ENCODE results near the gene ATP8A2.

ATP8A2 gene

DNA sequence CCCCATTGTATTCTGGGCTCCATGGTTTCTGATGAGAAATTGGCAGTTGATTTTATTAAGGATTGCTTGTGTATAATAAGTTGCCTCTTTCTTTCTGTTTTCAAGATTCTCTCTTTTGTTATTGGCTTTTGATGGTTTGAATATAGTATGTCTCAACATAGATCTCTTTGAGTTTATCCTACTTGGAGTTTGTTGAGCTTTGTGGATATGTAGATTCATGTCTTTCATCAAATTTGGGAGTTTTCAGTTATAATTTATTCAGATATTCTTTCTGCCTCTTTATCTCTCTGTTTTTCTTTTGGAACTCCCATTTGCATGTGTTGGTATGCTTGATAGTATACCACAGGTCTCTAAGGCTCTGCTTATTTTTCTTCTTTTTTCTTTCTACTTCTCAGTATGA is 296.6 kb downstream of the ATP8A2 start:
- Histone ChIP-seq H3K27ac (ENCODE audit: low read depth, low read length) (no peak overlapping the region), H3K4me1 (ENCODE audit: control insufficient read depth, insufficient read depth, low read length) (no peaks in the 10 kb centered on the region), H3K9ac (ENCODE audit: low read length) (no peak overlapping the region), H3K36me3 (ENCODE audit: control insufficient read depth, insufficient read depth, low read length) (no peaks in the 10 kb centered on the region), H3K27me3 (ENCODE audit: control insufficient read depth, insufficient read depth, low read length) (no peaks in the 10 kb centered on the region), H3K4me3 (ENCODE audit: low read length) (no peak overlapping the region)

DNA sequence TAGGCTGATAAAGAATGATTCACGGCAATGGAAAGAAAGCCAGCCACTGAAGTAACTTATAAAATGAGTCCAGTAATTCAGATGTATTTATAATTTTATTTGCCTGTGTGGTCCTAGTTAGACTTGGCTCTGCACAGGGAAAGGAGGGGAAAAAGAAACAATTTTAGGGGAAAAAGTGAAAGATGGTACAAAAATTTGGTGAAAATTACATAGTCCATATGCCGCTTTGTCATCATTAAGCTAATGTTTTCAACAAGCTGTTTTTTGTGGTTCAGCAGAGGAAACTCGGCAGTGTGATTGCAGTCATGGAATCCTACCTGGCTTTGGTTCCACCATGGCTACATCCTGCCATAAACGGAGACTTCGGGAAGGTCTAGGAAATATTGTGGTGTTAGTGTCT is 301.9 kb downstream of the ATP8A2 start:
- H3K9ac ChIP-seq (ENCODE audit: low read length) = no peak overlapping the region
- no peak overlapping the region for H3K27ac ChIP-seq (ENCODE audit: low read depth, low read length)
- no peaks in the 10 kb centered on the region for H3K27me3 ChIP-seq (ENCODE audit: control insufficient read depth, insufficient read depth, low read length)
- no peaks in the 10 kb centered on the region for H3K4me1 ChIP-seq (ENCODE audit: control insufficient read depth, insufficient read depth, low read length)
- H3K36me3 ChIP-seq (ENCODE audit: control insufficient read depth, insufficient read depth, low read length) = no peaks in the 10 kb centered on the region
- no peak overlapping the region for H3K4me3 ChIP-seq (ENCODE audit: low read length)

DNA sequence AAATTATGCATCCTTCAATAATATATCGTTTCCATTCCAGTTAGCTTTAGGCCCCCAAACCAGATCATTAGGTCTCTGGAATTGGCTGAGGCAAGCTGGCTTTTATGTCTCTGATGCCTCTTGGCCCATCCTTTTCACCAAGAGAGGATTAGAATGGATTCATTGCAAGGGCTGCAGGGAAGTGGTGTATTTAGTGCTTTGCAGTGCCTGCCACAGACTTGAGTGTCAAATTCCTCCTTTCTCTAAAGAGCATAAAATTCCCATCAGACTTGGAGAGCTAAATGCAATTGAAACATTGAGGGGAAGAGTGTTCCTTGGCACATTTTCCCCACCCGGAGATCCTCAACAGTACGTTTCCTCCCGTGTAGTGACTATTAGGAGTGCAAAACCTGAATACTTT is 302.6 kb downstream of the ATP8A2 start:
- no peaks in the 10 kb centered on the region for H3K4me1 ChIP-seq (ENCODE audit: control insufficient read depth, insufficient read depth, low read length)
- no peaks in the 10 kb centered on the region for H3K36me3 ChIP-seq (ENCODE audit: control insufficient read depth, insufficient read depth, low read length)
- H3K4me3 ChIP-seq (ENCODE audit: low read length) = no peak overlapping the region
- no peak overlapping the region for H3K27ac ChIP-seq (ENCODE audit: low read depth, low read length)
- H3K27me3 ChIP-seq (ENCODE audit: control insufficient read depth, insufficient read depth, low read length) = no peaks in the 10 kb centered on the region
- no peak overlapping the region for H3K9ac ChIP-seq (ENCODE audit: low read length)

DNA sequence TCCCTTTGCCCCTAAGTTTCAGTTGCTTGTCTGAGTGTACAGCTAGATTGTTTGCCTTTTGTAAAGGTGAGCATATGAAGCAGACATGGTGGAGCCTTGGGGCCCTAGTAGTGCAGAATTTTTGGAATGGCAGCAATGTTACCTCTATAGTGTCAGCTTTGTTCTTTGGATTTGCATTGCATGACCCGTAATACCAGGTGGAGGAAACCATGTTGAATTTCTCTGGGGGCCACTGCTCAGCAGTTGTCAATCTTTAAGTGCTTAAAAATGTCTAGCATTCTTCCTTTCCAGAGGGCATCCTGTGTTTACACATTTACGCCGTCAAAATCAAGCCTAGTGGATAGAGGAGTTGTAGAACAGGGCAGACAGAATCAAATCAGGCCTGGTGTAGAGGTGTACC is 303.3 kb downstream of the ATP8A2 start:
- no peak overlapping the region for H3K9ac ChIP-seq (ENCODE audit: low read length)
- H3K4me1 ChIP-seq (ENCODE audit: control insufficient read depth, insufficient read depth, low read length) = no peaks in the 10 kb centered on the region
- no peak overlapping the region for H3K27ac ChIP-seq (ENCODE audit: low read depth, low read length)
- H3K36me3 ChIP-seq (ENCODE audit: control insufficient read depth, insufficient read depth, low read length) = no peaks in the 10 kb centered on the region
- H3K27me3 ChIP-seq (ENCODE audit: control insufficient read depth, insufficient read depth, low read length) = no peaks in the 10 kb centered on the region
- H3K4me3 ChIP-seq (ENCODE audit: low read length) = no peak overlapping the region

DNA sequence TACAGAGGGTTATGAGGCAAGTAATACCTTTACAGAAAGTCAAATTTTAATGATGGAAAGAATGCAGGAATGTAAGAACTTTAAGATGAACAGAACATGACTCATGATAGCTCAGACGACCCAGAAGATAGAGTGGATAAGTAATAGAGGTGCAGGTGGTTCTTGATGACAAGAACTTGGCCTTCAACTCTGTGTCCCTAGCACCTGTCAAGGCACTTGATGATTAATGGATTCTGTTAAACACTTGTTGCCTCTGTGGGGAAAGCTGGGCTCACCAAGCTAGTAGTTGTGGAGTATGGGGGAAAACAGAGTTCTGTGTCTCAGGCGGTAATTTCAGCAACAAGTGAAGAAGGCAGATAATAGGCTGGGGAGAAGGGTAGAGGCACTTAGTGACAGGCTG is 306.2 kb downstream of the ATP8A2 start:
- no peaks in the 10 kb centered on the region for H3K36me3 ChIP-seq (ENCODE audit: control insufficient read depth, insufficient read depth, low read length)
- H3K27me3 ChIP-seq (ENCODE audit: control insufficient read depth, insufficient read depth, low read length) = no peaks in the 10 kb centered on the region
- no peak overlapping the region for H3K9ac ChIP-seq (ENCODE audit: low read length)
- no peak overlapping the region for H3K27ac ChIP-seq (ENCODE audit: low read depth, low read length)
- no peaks in the 10 kb centered on the region for H3K4me1 ChIP-seq (ENCODE audit: control insufficient read depth, insufficient read depth, low read length)
- H3K4me3 ChIP-seq (ENCODE audit: low read length) = no peak overlapping the region

DNA sequence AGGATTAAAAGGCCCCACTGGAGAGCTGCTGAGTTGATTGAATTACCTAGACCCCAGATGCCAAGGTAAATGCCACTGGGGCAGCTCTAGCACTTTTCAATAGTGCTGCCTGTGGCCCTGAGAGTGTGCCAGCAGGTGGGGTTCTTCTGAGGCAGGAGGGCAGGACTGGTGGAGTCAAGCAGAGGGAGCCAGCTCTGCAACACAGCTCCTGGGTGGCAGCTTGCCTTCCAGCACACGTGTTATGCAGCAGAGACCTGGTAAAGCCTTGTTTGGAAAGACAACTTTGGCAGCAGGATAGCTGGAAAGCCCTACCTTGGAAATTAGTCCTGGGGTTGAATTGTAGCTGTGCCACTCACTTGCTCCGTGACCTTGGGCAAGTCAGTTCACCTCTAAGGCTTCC is 306.6 kb downstream of the ATP8A2 start:
- Histone ChIP-seq H3K4me1 (ENCODE audit: control insufficient read depth, insufficient read depth, low read length) (no peaks in the 10 kb centered on the region), H3K9ac (ENCODE audit: low read length) (no peak overlapping the region), H3K36me3 (ENCODE audit: control insufficient read depth, insufficient read depth, low read length) (no peaks in the 10 kb centered on the region), H3K4me3 (ENCODE audit: low read length) (no peak overlapping the region), H3K27me3 (ENCODE audit: control insufficient read depth, insufficient read depth, low read length) (no peaks in the 10 kb centered on the region), H3K27ac (ENCODE audit: low read depth, low read length) (no peak overlapping the region)

DNA sequence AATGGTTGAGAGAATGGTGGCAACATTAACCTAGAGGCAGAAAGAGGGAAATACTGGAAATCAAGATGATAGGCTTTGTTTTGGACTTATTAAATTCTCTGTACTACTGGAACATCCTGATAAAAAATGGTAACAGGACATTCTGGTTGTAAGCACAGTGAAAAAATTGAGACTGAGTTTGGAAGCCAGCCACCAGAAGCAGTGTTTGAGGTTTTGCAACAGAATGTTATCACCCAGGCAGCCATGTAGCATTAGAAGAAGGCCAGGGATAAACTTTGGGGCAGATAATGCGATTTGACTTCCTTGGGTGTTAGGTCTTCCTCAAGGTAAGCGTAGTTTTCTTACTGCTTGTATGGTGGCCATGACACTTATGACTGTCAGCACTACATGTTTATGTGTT is 307.4 kb downstream of the ATP8A2 start:
- no peaks in the 10 kb centered on the region for H3K27me3 ChIP-seq (ENCODE audit: control insufficient read depth, insufficient read depth, low read length)
- H3K4me3 ChIP-seq (ENCODE audit: low read length) = no peak overlapping the region
- H3K36me3 ChIP-seq (ENCODE audit: control insufficient read depth, insufficient read depth, low read length) = no peaks in the 10 kb centered on the region
- H3K4me1 ChIP-seq (ENCODE audit: control insufficient read depth, insufficient read depth, low read length) = no peaks in the 10 kb centered on the region
- H3K9ac ChIP-seq (ENCODE audit: low read length) = no peak overlapping the region
- no peak overlapping the region for H3K27ac ChIP-seq (ENCODE audit: low read depth, low read length)

DNA sequence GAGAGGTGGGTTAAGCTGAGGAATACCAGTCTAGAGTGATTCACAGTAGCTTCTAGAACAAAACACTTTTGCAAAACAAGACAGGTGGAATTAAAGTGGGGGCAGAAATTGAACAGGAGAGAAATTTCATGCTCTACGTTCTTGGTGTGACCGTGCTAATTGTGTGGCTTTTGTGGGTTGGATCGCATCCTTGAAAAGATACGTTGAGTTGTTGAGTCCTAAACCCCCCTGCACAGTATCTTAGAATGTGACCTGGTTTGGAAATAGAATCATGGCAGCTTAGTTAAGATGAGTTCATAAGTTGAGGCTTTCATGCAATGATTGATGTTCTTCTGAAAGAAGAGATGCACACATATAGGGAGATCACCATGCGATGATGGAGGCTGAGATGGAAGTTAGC is 308.2 kb downstream of the ATP8A2 start:
- Histone ChIP-seq H3K9ac (ENCODE audit: low read length) (no peak overlapping the region), H3K27ac (ENCODE audit: low read depth, low read length) (no peak overlapping the region), H3K4me3 (ENCODE audit: low read length) (no peak overlapping the region), H3K27me3 (ENCODE audit: control insufficient read depth, insufficient read depth, low read length) (no peaks in the 10 kb centered on the region), H3K4me1 (ENCODE audit: control insufficient read depth, insufficient read depth, low read length) (no peaks in the 10 kb centered on the region), H3K36me3 (ENCODE audit: control insufficient read depth, insufficient read depth, low read length) (no peaks in the 10 kb centered on the region)

DNA sequence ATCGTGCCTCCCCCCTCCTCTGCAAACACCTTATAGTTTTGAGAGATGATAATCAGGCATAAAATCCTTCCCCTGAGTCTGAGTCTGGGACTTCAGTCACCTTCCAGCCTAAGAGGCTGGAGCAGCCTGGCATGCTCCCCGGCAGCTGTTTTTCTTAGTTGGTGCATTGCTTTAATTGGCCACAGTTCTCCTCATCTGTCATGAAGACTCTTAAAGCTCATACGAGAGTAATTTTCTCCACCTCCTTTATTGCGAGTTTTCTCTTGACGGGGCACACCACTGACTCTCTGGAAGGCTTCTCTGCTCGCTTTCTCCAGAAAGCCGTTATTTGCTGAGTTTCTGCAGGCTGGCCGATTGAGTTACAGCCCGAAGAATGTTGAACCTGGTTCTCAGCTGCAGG is 310.5 kb downstream of the ATP8A2 start:
- Histone ChIP-seq H3K4me1 (ENCODE audit: control insufficient read depth, insufficient read depth, low read length) (no peaks in the 10 kb centered on the region), H3K27me3 (ENCODE audit: control insufficient read depth, insufficient read depth, low read length) (no peaks in the 10 kb centered on the region), H3K36me3 (ENCODE audit: control insufficient read depth, insufficient read depth, low read length) (no peaks in the 10 kb centered on the region), H3K4me3 (ENCODE audit: low read length) (no peak overlapping the region), H3K27ac (ENCODE audit: low read depth, low read length) (no peak overlapping the region), H3K9ac (ENCODE audit: low read length) (no peak overlapping the region)

DNA sequence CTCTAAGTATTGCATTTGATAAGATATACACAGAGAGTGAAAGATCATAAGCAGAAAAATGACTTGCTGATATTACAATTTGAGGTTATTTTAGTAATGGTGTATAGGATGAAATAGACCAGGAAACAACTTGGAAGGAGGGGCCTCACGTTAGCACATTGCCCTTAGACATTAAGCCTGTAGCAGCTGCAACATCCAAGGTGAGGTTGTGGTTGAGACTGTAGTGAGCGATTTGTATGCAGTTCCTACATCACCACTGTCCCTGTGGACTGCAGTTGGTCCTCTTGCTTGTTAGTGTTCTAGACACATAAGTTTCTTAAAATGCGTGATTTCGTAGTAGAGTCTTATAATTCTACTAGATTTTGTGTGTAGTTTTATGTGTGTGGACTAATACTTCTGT is 311.3 kb downstream of the ATP8A2 start:
- no peak overlapping the region for H3K27ac ChIP-seq (ENCODE audit: low read depth, low read length)
- no peaks in the 10 kb centered on the region for H3K4me1 ChIP-seq (ENCODE audit: control insufficient read depth, insufficient read depth, low read length)
- H3K9ac ChIP-seq (ENCODE audit: low read length) = no peak overlapping the region
- no peaks in the 10 kb centered on the region for H3K27me3 ChIP-seq (ENCODE audit: control insufficient read depth, insufficient read depth, low read length)
- H3K36me3 ChIP-seq (ENCODE audit: control insufficient read depth, insufficient read depth, low read length) = no peaks in the 10 kb centered on the region
- H3K4me3 ChIP-seq (ENCODE audit: low read length) = no peak overlapping the region

DNA sequence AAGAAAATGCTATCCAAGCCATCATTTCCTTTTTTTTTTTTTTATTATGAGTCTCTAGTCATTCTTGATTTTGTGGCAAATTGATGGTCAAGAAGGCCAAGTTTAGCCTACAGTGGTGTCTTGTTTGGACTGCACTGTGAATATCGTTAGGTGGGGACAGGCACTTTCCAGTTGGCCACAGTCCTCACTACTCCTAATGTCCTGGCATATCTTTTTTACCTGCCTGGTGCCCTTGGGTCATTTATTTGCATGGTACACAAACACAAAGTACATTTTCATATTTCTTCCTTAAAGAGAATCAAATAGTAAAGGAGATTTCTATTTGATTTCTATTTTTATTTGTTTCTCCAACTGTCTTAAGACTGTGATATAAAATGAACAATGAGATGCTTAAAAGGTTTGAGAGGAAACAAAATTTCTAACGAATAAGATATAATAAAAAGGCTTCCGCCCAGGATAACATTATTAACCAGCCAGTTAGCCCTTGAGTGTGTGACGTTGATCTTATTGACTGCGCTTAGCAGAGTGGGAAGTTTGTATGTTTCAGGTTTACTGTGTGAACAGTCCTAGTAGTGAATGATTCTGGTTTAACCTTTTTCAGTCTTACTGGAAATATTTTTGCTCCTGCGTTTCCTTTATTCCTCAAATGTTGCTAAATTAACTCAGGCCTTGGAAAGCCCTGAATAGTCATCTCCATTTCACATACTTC is 312.0 kb downstream of the ATP8A2 start:
- no peak overlapping the region for H3K9ac ChIP-seq (ENCODE audit: low read length)
- H3K4me3 ChIP-seq (ENCODE audit: low read length) = no peak overlapping the region
- H3K27me3 ChIP-seq (ENCODE audit: control insufficient read depth, insufficient read depth, low read length) = no peaks in the 10 kb centered on the region
- no peaks in the 10 kb centered on the region for H3K36me3 ChIP-seq (ENCODE audit: control insufficient read depth, insufficient read depth, low read length)
- H3K4me1 ChIP-seq (ENCODE audit: control insufficient read depth, insufficient read depth, low read length) = no peaks in the 10 kb centered on the region
- no peak overlapping the region for H3K27ac ChIP-seq (ENCODE audit: low read depth, low read length)

DNA sequence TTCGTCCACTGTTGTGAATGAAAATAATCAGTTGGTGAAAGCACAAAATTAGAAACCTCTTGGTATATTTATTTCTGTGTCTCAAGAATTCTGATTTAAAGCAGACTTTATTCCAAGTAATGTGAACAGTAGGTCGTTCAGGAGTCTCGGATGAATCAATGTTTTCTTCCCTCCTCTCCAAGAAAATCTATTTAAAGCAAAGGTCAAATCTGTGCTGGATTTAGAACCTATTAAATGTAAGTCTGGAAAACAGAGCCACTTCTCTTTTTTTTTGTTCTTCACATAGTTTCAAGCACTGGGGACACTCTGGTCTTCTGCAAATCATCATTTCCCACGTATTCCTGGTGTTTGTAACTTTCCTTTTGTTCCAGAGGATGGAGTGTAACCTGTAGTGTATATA is 312.7 kb downstream of the ATP8A2 start:
- Histone ChIP-seq H3K27me3 (ENCODE audit: control insufficient read depth, insufficient read depth, low read length) (no peaks in the 10 kb centered on the region), H3K4me3 (ENCODE audit: low read length) (no peak overlapping the region), H3K27ac (ENCODE audit: low read depth, low read length) (no peak overlapping the region), H3K4me1 (ENCODE audit: control insufficient read depth, insufficient read depth, low read length) (no peaks in the 10 kb centered on the region), H3K9ac (ENCODE audit: low read length) (no peak overlapping the region), H3K36me3 (ENCODE audit: control insufficient read depth, insufficient read depth, low read length) (no peaks in the 10 kb centered on the region)

DNA sequence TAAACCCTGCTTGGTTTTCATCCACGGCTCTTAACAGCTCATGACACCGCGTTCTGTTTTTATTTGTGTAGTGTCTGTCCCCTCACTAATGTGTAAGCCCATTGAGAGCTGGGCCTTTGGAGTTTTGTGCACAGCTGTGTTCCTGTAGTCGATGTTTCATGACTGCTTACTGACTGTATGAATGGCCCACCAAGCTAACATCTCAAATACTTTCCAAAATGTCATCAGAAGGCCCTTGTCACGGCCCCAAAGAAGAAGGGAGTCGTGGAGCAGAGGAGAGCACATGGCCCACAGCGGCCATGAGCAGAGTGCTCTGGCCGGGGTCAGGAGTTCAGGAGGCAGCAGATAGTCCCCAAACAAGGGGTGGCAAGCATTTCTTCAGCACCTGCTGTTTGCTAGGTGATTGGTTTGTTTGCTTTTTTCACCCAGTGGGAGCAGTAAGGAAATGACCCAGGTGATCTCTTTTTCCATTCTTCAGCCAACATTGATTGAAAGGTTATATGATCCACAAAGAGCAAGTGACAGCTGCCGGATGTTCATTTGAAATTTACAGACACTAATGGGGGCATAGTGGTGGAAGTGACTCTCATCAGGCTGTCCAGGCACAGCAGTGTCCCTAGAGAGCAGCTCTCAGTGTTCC is 315.2 kb downstream of the ATP8A2 start:
- H3K4me3 ChIP-seq (ENCODE audit: low read length) = no peak overlapping the region
- no peaks in the 10 kb centered on the region for H3K4me1 ChIP-seq (ENCODE audit: control insufficient read depth, insufficient read depth, low read length)
- no peak overlapping the region for H3K27ac ChIP-seq (ENCODE audit: low read depth, low read length)
- no peaks in the 10 kb centered on the region for H3K27me3 ChIP-seq (ENCODE audit: control insufficient read depth, insufficient read depth, low read length)
- no peak overlapping the region for H3K9ac ChIP-seq (ENCODE audit: low read length)
- no peaks in the 10 kb centered on the region for H3K36me3 ChIP-seq (ENCODE audit: control insufficient read depth, insufficient read depth, low read length)
